K562 (cell line): Measurements from ENCODE around the gene LRMDA. TPM values are rescaled to one million over a fixed set of nuclear protein-coding genes. Genes with fewer than 3 reads are reported as not detected.

Experiments
- ATAC-seq: fragments of 200-7000 bp; cut with Tn5 transposase; 3 replicates; pipeline ENCODE4 v1.9.1; 2020; ENCODE audit warnings: moderate library complexity
- BruUV-seq: library from RNA; stranded (reverse); fragments of 400-500 nt; replicated peaks from 2 replicates; lab custom pipeline; 2021; lab: Mats Ljungman, UMichigan
- CTCF ChIA-PET: fragments of 300-600 bp; formaldehyde crosslinking; extraction: SDS; loops from one replicate; lab custom pipeline; 2021; ENCODE audit warnings: low intra/inter-chr PET ratio; lab: Yijun Ruan, JAX
- POLR2A ChIA-PET: fragments of 300-600, 350-650 bp; sonication (Branson Sonifier 250); formaldehyde crosslinking; extraction: SDS; loops from one replicate; lab custom pipeline; 2021; ENCODE audit warnings: antibody characterized with exemption, inconsistent platforms; lab: Yijun Ruan, JAX
- DNase-seq, 4 experiments: peaks; one replicate each; pipeline versions ENCODE4 v3.0.0 to v3.0.0-alpha.2; 2011 to 2018; ENCODE audit warnings: low spot score in 3 of 4, mixed read lengths in 3 of 4; ENCODE audit errors: extremely low read depth in 1 of 4
- FAIRE-seq: peaks from 2 replicates; lab custom pipeline; 2011; peaks lifted over from hg19 to GRCh38; lab: Jason Lieb, UNC
- H2AFZ ChIP-seq: 2 replicates; pipeline ENCODE4 v1.6.0; 2011; ENCODE audit warnings: low read depth, low read length, control low read depth, inconsistent platforms
- H3K27ac ChIP-seq: fragments of 200-600 bp; 3 replicates; pipeline ENCODE4 v1.8.0; 2011; ENCODE audit warnings: low read depth, mild to moderate bottlenecking, control low read depth, inconsistent platforms, low read length, moderate library complexity, mixed read lengths; ENCODE audit errors: extremely low read depth
- H3K27me3 ChIP-seq, 2 experiments: fragments of 300-600 bp in 1 of 2; 2 replicates in 1 of 2; 3 replicates in 1 of 2; pipeline versions ENCODE4 v1.6.0 to v1.8.0; 2011; ENCODE audit warnings: inconsistent platforms in 2 of 2, low read length in 2 of 2, mild to moderate bottlenecking in 1 of 2, mixed read lengths in 1 of 2, moderate library complexity in 1 of 2; ENCODE audit not compliant: control insufficient read depth in 2 of 2, insufficient read depth in 2 of 2
- H3K36me3 ChIP-seq: fragments of 300-600 bp; 3 replicates; pipeline ENCODE4 v1.8.0; 2011; ENCODE audit warnings: mild to moderate bottlenecking, low read length, inconsistent platforms; ENCODE audit not compliant: control insufficient read depth, insufficient read depth
- H3K4me1 ChIP-seq, 2 experiments: fragments of 200-600 bp in 1 of 2; replicated peaks in 1 of 2; 2 replicates in 1 of 2; 3 replicates in 1 of 2; pipeline versions ENCODE4 v1.5.1 to v1.8.0; 2011; ENCODE audit warnings: inconsistent platforms in 2 of 2, low read length in 2 of 2, mild to moderate bottlenecking in 1 of 2, mixed read lengths in 1 of 2, moderate library complexity in 1 of 2; ENCODE audit not compliant: control insufficient read depth in 2 of 2, insufficient read depth in 2 of 2
- H3K4me2 ChIP-seq: 2 replicates; pipeline ENCODE4 v1.6.1; 2011; ENCODE audit warnings: low read length, control low read depth, inconsistent platforms, mixed read lengths; ENCODE audit not compliant: insufficient read depth
- H3K4me3 ChIP-seq: fragments of 200-600 bp; sonication (generic), shearing (Covaris generic); 2 replicates; pipeline ENCODE4 v1.5.1; 2016; ENCODE audit warnings: control low read depth, inconsistent platforms
- H3K79me2 ChIP-seq: fragments of 200-600 bp; 3 replicates; pipeline ENCODE4 v1.8.0; 2011; ENCODE audit warnings: low read length, inconsistent platforms; ENCODE audit not compliant: control insufficient read depth, insufficient read depth
- H3K9ac ChIP-seq, 2 experiments: 2 replicates each; pipeline versions ENCODE4 v1.6.0 to v1.6.1; 2011; ENCODE audit warnings: low read depth in 2 of 2, low read length in 2 of 2, control low read depth in 1 of 2, inconsistent platforms in 1 of 2, mild to moderate bottlenecking in 1 of 2, mixed read lengths in 1 of 2; ENCODE audit not compliant: insufficient read depth in 1 of 2
- H3K9me1 ChIP-seq: one replicate; pipeline ENCODE4 v1.6.0; 2011; ENCODE audit warnings: inconsistent platforms, mild to moderate bottlenecking, low read length, moderate library complexity; ENCODE audit not compliant: control insufficient read depth, insufficient read depth
- H3K9me3 ChIP-seq: replicated peaks from 2 replicates; pipeline ENCODE4 v1.5.1; 2011; ENCODE audit warnings: low read depth, low read length, inconsistent platforms; ENCODE audit not compliant: control insufficient read depth, insufficient read depth
- H4K20me1 ChIP-seq: replicated peaks from 2 replicates; pipeline ENCODE4 v1.6.1; 2011; ENCODE audit warnings: low read length, inconsistent platforms, mixed read lengths; ENCODE audit not compliant: control insufficient read depth, insufficient read depth
- CREBBP ChIP-seq: IDR thresholded peaks from one replicate; pipeline ENCODE4 v1.6.1; 2012; ENCODE audit warnings: low read depth, mild to moderate bottlenecking, control low read depth, inconsistent platforms, low read length
- FUS ChIP-seq: fragments of 200-400 bp; formaldehyde crosslinking; optimal IDR thresholded peaks from 2 replicates; pipeline ENCODE3; 2017; ENCODE audit warnings: low read depth, low read length
- HCFC1 ChIP-seq: IDR thresholded peaks from 2 replicates; pipeline ENCODE4 v1.6.1; 2012; ENCODE audit warnings: low read depth, low read length, improper control_type of control experiment
- HINFP ChIP-seq: fragments of 450-650 bp; conservative IDR thresholded peaks from 2 replicates; pipeline ENCODE4 v1.6.1; 2016; ENCODE audit warnings: missing genetic modification characterization, low read depth, mild to moderate bottlenecking, control low read depth, missing compliant biosample characterization
- KLF10 ChIP-seq: fragments of 250-450 bp; sonication (Bioruptor Pico); IDR thresholded peaks from 2 replicates; pipeline ENCODE4 v1.6.1; 2021; ENCODE audit warnings: matching md5 sums
- MCM2 ChIP-seq: fragments of 450-650 bp; IDR thresholded peaks from 2 replicates; pipeline ENCODE4 v1.6.1; 2017; ENCODE audit warnings: low read depth, mild to moderate bottlenecking
- NCOA6 ChIP-seq: fragments of 450-650 bp; IDR thresholded peaks from 2 replicates; pipeline ENCODE4 v1.6.1; 2017; ENCODE audit warnings: mild to moderate bottlenecking
- NFATC3 ChIP-seq: fragments of 450-650 bp; IDR thresholded peaks from 2 replicates; pipeline ENCODE4 v1.6.1; 2017; ENCODE audit warnings: mild to moderate bottlenecking
- SAP30 ChIP-seq: fragments of 200-600 bp; sonication (generic); IDR thresholded peaks from 2 replicates; pipeline ENCODE4 v1.6.1; 2012; ENCODE audit warnings: borderline replicate concordance, low read depth, mild to moderate bottlenecking, moderate library complexity, low read length, control low read depth, inconsistent platforms; ENCODE audit not compliant: insufficient read depth, poor library complexity, severe bottlenecking
- SMAD4 ChIP-seq: fragments of 250-450 bp; sonication (Bioruptor Pico); conservative IDR thresholded peaks from 2 replicates; pipeline ENCODE4 v1.8.0; 2021; ENCODE audit warnings: inconsistent platforms, mild to moderate bottlenecking, moderate library complexity
- SMARCC2 ChIP-seq: fragments of 450-650 bp; IDR thresholded peaks from 2 replicates; pipeline ENCODE4 v1.6.1; 2017; ENCODE audit warnings: antibody characterized with exemption, moderate library complexity, mild to moderate bottlenecking, low read depth
- THAP7 ChIP-seq: fragments of 250-450 bp; sonication (Bioruptor Pico); IDR thresholded peaks from 2 replicates; pipeline ENCODE4 v1.5.0; 2021
- U2AF1 ChIP-seq: fragments of 200-400 bp; formaldehyde crosslinking; optimal IDR thresholded peaks from 2 replicates; pipeline ENCODE3; 2017; ENCODE audit warnings: mild to moderate bottlenecking, low read depth, low read length, moderate library complexity
- ZNF561 ChIP-seq: fragments of 450-650 bp; formaldehyde crosslinking; conservative IDR thresholded peaks from 2 replicates; pipeline ENCODE4 v1.4.0; 2020; ENCODE audit warnings: mild to moderate bottlenecking, moderate library complexity
- ZNF592 ChIP-seq: fragments of 450-650 bp; IDR thresholded peaks from 2 replicates; pipeline ENCODE4 v1.6.1; 2017; ENCODE audit warnings: antibody characterized with exemption, mild to moderate bottlenecking
- ZZZ3 ChIP-seq: fragments of 450-650 bp; IDR thresholded peaks from 2 replicates; pipeline ENCODE4 v1.6.1; 2016; ENCODE audit warnings: antibody characterized with exemption, mild to moderate bottlenecking, moderate library complexity
- WGBS: fragments of 100-300 bp; shearing (Covaris generic); methylation state at CpG from one replicate; pipeline ENCODE4 v1.1.6; 2016; ENCODE audit warnings: low coverage, mixed read lengths; ENCODE audit not compliant: insufficient coverage; ENCODE audit errors: missing lambda C conversion rate; 5-methylcytosine and 5-hydroxymethylcytosine counted together
- in situ Hi-C: fragments of 300-500 bp; cut with MboI; formaldehyde crosslinking; loops from 4 replicates; pipeline ENCODE4 v1.15.0; 2018; ENCODE audit warnings: inconsistent platforms, mixed read lengths
- intact Hi-C: fragments of 100-400 bp; cut with micrococcal nuclease; formaldehyde crosslinking; loops from 2 replicates; pipeline ENCODE4 v1.14.2; 2022
- polyA plus RNA-seq, 8 experiments: library from polyadenylated mRNA; depleted of rRNA in 4 of 8; stranded (reverse) in 5 of 8; unstranded in 3 of 8; fragments of >200 nt; fragmentation: Nextera tagmentation in 2 of 8; fragmentation: Illumina TruSeq in 1 of 8; extraction: Ambion mirVana in 2 of 8; extraction: Trizol in 1 of 8; gene quantifications; 2 replicates each; pipeline versions ENCODE4 v1.2.1 to v1.2.3, GENCODE V29; 2011 to 2014; ENCODE audit warnings: inconsistent platforms in 1 of 8, missing spikeins in 1 of 8
- total RNA-seq, 7 experiments: library from RNA; depleted of rRNA in 6 of 7; stranded (reverse); fragments of >200 nt in 6 of 7; fragmentation: Illumina TruSeq in 2 of 7; extraction: Trizol in 2 of 7; gene quantifications; 2 replicates each; pipeline versions ENCODE4 v1.2.1 to v1.2.3, GENCODE V29; 2011 to 2021; ENCODE audit warnings: low replicate concordance in 1 of 7

Gene LRMDA
- total and polyA plus RNA-seq, 9 of the 15 experiments (the other 6 are each of a cell fraction or from before 2014, with no cell fraction given) = 0.25 TPM; not detected in 8

GRCh38 chr10:76025124-76025477, 593.7 kb downstream of the LRMDA start:
- CTCF ChIA-PET = no interaction called here
- Histone ChIP-seq H3K4me3 (no peak overlapping the region), H3K9me3 (no peaks in the 10 kb centered on the region), H3K4me2 (no peak overlapping the region), H4K20me1 (no peaks in the 10 kb centered on the region), H3K9me1 (no peaks in the 10 kb centered on the region), H3K4me1 (no peaks in the 10 kb centered on the region), H3K9ac (no peak overlapping the region), H3K36me3 (no peaks in the 10 kb centered on the region), H2AFZ (no peak overlapping the region), H3K27me3 (no peaks in the 10 kb centered on the region), H3K79me2 (no peaks in the 10 kb centered on the region), H3K27ac (no peak overlapping the region)
- DNase-seq (no peak), FAIRE-seq (no peak), ATAC-seq (no peak)
- POLR2A ChIA-PET = no interaction called here
- in situ Hi-C loops (no loop called here), intact Hi-C loops (no loop called here)
- no TSS peak for BruUV-seq
- TF ChIP-seq U2AF1 (no peak), HINFP (tag) (no peak), KLF10 (CRISPR knock-in tag) (no peak), ZNF592 (no peak), THAP7 (CRISPR knock-in tag) (no peak), ZNF561 (CRISPR knock-in tag) (no peak), SAP30 (no peak), CREBBP (no peak), MCM2 (no peak), FUS (no peak), SMARCC2 (no peak), NFATC3 (no peak), SMAD4 (CRISPR knock-in tag) (no peak), ZZZ3 (no peak), NCOA6 (no peak), HCFC1 (no peak)
- 2% methylated on average over 3 of the region's 3 CpGs for WGBS
